Neural progenitor cell (in vitro differentiated cells): ENCODE measurements around the gene EPB41L3. TPM values are rescaled to one million over a fixed set of nuclear protein-coding genes. Genes with fewer than 3 reads are reported as not detected.

Source experiments
- DNase-seq: peaks from one replicate; pipeline ENCODE4 v3.0.0-alpha.2; 2016; ENCODE audit warnings: low spot score
- H2AFZ ChIP-seq: fragments of 200-600 bp; sonication (generic); replicated peaks from 2 replicates; pipeline ENCODE4 v1.6.1; 2016; ENCODE audit warnings: antibody characterized with exemption
- H3F3A ChIP-seq: fragments of 200-600 bp; sonication (generic); 2 replicates; pipeline ENCODE4 v1.6.1; 2016; ENCODE audit warnings: antibody characterized with exemption, low read depth
- H3K27ac ChIP-seq: fragments of 200-600 bp; sonication (generic); 2 replicates; pipeline ENCODE4 v1.5.1; 2016; ENCODE audit warnings: mild to moderate bottlenecking
- H3K27me3 ChIP-seq: fragments of 200-600 bp; sonication (generic); 2 replicates; pipeline ENCODE4 v1.6.1; 2016; ENCODE audit warnings: mild to moderate bottlenecking, moderate library complexity
- H3K36me3 ChIP-seq: fragments of 200-600 bp; sonication (generic); 2 replicates; pipeline ENCODE4 v1.5.1; 2016
- H3K4me1 ChIP-seq: fragments of 200-600 bp; sonication (generic); 2 replicates; pipeline ENCODE4 v1.6.1; 2016; ENCODE audit warnings: mixed run types
- H3K4me2 ChIP-seq: fragments of 200-600 bp; sonication (generic); 2 replicates; pipeline ENCODE4 v1.6.1; 2016
- H3K4me3 ChIP-seq: fragments of 200-600 bp; sonication (generic); 2 replicates; pipeline ENCODE4 v1.5.1; 2016
- H3K79me2 ChIP-seq: fragments of 200-600 bp; sonication (generic); 2 replicates; pipeline ENCODE4 v1.6.1; 2016; ENCODE audit warnings: low read depth
- H3K9ac ChIP-seq: fragments of 200-600 bp; sonication (generic); 2 replicates; pipeline ENCODE4 v1.6.1; 2016
- H3K9me3 ChIP-seq: fragments of 200-600 bp; sonication (generic); 2 replicates; pipeline ENCODE4 v1.5.1; 2016; ENCODE audit warnings: low read depth
- H4K20me1 ChIP-seq: fragments of 200-600 bp; sonication (generic); 2 replicates; pipeline ENCODE4 v1.6.1; 2016; ENCODE audit warnings: low read depth
- H3K27ac Mint-ChIP-seq: 3 replicates; pipeline ENCODE4 v1.8.0; 2021; ENCODE audit warnings: mixed read lengths
- H3K27me3 Mint-ChIP-seq: 2 replicates; pipeline ENCODE4 v1.8.0; 2022; ENCODE audit warnings: low read depth, mild to moderate bottlenecking, inconsistent platforms, moderate library complexity, mixed read lengths; ENCODE audit not compliant: insufficient read depth
- H3K36me3 Mint-ChIP-seq: 3 replicates; pipeline ENCODE4 v1.8.0; 2021; ENCODE audit warnings: mixed read lengths
- H3K4me1 Mint-ChIP-seq: 3 replicates; pipeline ENCODE4 v1.8.0; 2021; ENCODE audit warnings: mixed read lengths
- H3K4me3 Mint-ChIP-seq: 3 replicates; pipeline ENCODE4 v1.8.0; 2021; ENCODE audit warnings: mild to moderate bottlenecking, moderate library complexity, mixed read lengths
- H3K9me3 Mint-ChIP-seq: 3 replicates; pipeline ENCODE4 v1.8.0; 2020; ENCODE audit warnings: mixed read lengths
- CTCF ChIP-seq: fragments of 200-600 bp; sonication (generic); IDR thresholded peaks from 2 replicates; pipeline ENCODE4 v1.5.1; 2017; ENCODE audit warnings: antibody characterized with exemption, mild to moderate bottlenecking
- EZH2 ChIP-seq: fragments of 200-600 bp; sonication (generic); IDR thresholded peaks from 2 replicates; pipeline ENCODE4 v1.6.1; 2017; ENCODE audit warnings: antibody characterized with exemption, mild to moderate bottlenecking, moderate library complexity
- EZH2phosphoT487 ChIP-seq: fragments of 200-600 bp; sonication (generic); IDR thresholded peaks from 2 replicates; pipeline ENCODE4 v1.6.1; 2017; ENCODE audit warnings: antibody characterized with exemption
- total RNA-seq: library from RNA; depleted of rRNA; stranded (reverse); fragments of >200 nt; gene quantifications from 2 replicates; pipeline ENCODE4 v1.2.3, GENCODE V29; 2015; ENCODE audit warnings: low replicate concordance

The EPB41L3 gene
- total RNA-seq, 1 donor from 2014 or later: 8.6 TPM

- no peaks in the 10 kb centered on the region for H3K9me3 Mint-ChIP-seq
- TF ChIP-seq EZH2phosphoT487: no peak
Observed at GRCh38 chr18:5451871-5452270, 91.9 kb downstream of the EPB41L3 start.

DNA sequence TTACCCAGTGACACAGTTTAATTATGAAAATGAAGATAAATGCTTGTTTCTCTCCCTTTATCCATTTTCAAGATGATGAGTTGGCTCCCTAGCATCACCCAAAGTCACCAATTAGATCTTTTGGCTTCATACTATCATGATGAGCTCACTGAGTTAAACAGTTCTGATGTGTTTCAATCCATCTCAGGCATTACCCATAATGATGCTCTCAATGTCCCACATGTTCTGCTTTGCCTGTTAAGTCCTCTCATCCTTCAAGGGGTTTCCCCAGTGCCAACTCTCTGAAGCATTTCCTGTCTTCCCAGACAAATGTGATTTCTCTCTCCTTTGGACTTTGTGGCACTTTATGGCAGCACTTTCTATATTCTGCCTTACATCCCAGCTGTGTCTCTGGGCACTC lies 92.6 kb downstream of the EPB41L3 start:
- Mint-ChIP-seq H3K4me1 (peaks cover 6% of the 10 kb centered on the region), H3K4me3 (no peak overlapping the region), H3K27ac (no peak overlapping the region), H3K27me3 (no peaks in the 10 kb centered on the region), H3K36me3 (no peaks in the 10 kb centered on the region), H3K9me3 (no peaks in the 10 kb centered on the region)
- no peaks in the 10 kb centered on the region for H3K27me3 ChIP-seq
- TF ChIP-seq CTCF (no peak), EZH2 (no peak), EZH2phosphoT487 (no peak)
- no peaks in the 10 kb centered on the region for H3K9me3 ChIP-seq
- no peak for DNase-seq
- H3K27ac ChIP-seq: no peak overlapping the region
- H3K9ac ChIP-seq: no peak overlapping the region
- no peaks in the 10 kb centered on the region for H3K4me1 ChIP-seq
- no peaks in the 10 kb centered on the region for H3K36me3 ChIP-seq
- H3K4me2 ChIP-seq: no peak overlapping the region
- H3F3A ChIP-seq: no peaks in the 10 kb centered on the region
- no peak overlapping the region for H2AFZ ChIP-seq
- H3K4me3 ChIP-seq: no peak overlapping the region
- H3K79me2 ChIP-seq: no peaks in the 10 kb centered on the region
- no peaks in the 10 kb centered on the region for H4K20me1 ChIP-seq

More at GRCh38 chr18:5451871-5452270, 91.9 kb downstream of the EPB41L3 start:
- no peaks in the 10 kb centered on the region for H3K79me2 ChIP-seq
- H3K4me3 ChIP-seq: no peak overlapping the region
- no peak overlapping the region for H3K4me2 ChIP-seq
- peaks cover 2% of the 10 kb centered on the region for H3K4me1 ChIP-seq
- no peak for DNase-seq
- no peak overlapping the region for H3K27ac ChIP-seq
- Mint-ChIP-seq H3K4me1 (peaks cover 13% of the 10 kb centered on the region), H3K36me3 (no peaks in the 10 kb centered on the region), H3K4me3 (no peak overlapping the region), H3K27ac (no peak overlapping the region), H3K27me3 (no peaks in the 10 kb centered on the region)
- peaks cover 1% of the 10 kb centered on the region for H3F3A ChIP-seq
- no peaks in the 10 kb centered on the region for H4K20me1 ChIP-seq
- no peaks in the 10 kb centered on the region for H3K9me3 ChIP-seq
- H3K9ac ChIP-seq: no peak overlapping the region
- H2AFZ ChIP-seq: no peak overlapping the region
- H3K36me3 ChIP-seq: no peaks in the 10 kb centered on the region
- H3K27me3 ChIP-seq: no peaks in the 10 kb centered on the region

DNA sequence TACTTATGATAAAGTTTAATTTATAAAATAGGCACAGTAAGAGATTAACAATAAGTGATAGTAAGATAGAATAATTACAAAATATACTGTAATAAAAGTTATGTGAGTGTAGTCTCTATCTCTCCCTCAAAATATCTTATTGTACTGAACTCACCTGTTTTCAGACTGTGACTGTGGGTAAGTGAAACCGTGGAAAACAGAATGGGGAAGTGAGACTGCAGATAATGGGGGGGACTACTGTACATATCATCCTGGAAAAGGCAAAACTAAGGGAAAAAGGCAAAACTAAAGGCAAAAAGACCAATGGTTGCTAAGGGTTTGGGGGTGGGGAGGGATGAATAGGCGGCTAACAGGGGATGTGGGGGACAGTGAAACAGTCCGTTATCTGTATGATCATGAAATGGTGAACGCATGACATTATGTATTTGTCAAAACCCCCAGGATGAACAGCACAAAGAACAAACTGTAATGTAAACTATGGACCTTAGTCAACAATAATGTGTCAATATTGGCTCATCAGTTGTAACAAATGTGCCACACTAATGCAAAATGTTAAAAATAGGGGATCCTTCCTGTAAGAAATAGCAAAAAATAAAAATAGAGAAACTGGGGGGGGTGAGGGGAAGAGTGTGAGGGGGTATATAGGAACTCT lies 93.8 kb downstream of the EPB41L3 start:
- Mint-ChIP-seq H3K4me3 (no peak overlapping the region), H3K27ac (no peak overlapping the region), H3K9me3 (no peaks in the 10 kb centered on the region), H3K36me3 (no peaks in the 10 kb centered on the region), H3K4me1 (peaks cover 2% of the 10 kb centered on the region), H3K27me3 (peaks cover 4% of the 10 kb centered on the region)
- H4K20me1 ChIP-seq: no peaks in the 10 kb centered on the region
- no peak overlapping the region for H3K27ac ChIP-seq
- no peak for TF ChIP-seq EZH2
- no peak for TF ChIP-seq CTCF
- TF ChIP-seq EZH2phosphoT487: no peak
- no peak overlapping the region for H2AFZ ChIP-seq
- H3K79me2 ChIP-seq: no peaks in the 10 kb centered on the region
- H3F3A ChIP-seq: no peaks in the 10 kb centered on the region
- H3K4me1 ChIP-seq: no peaks in the 10 kb centered on the region
- no peak for DNase-seq
- no peaks in the 10 kb centered on the region for H3K27me3 ChIP-seq
- H3K9ac ChIP-seq: no peak overlapping the region
- H3K4me2 ChIP-seq: no peak overlapping the region
- no peaks in the 10 kb centered on the region for H3K36me3 ChIP-seq
- no peaks in the 10 kb centered on the region for H3K9me3 ChIP-seq
- H3K4me3 ChIP-seq: no peak overlapping the region

DNA sequence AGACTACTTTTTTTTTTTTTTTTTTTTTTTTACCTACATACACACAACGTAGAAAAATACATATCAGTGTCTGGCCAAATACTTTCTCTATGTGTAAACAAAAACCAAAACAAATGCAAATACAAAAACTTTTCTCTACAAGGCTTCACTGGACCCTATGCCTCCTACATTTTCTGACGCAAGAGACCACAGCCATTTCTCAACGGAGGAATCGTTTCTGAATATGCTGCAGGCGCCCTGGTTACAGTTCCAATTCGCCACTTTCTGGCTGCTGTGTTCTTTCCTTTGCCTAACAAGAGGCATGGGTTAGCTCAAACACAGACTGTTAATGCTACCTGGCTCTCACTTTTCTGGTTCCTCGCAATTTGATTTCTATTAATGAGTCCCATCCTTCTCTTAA lies 96.4 kb downstream of the EPB41L3 start:
- Mint-ChIP-seq H3K4me1 (no peaks in the 10 kb centered on the region), H3K27ac (no peak overlapping the region), H3K36me3 (no peaks in the 10 kb centered on the region), H3K9me3 (no peaks in the 10 kb centered on the region), H3K4me3 (no peak overlapping the region), H3K27me3 (peaks cover 4% of the 10 kb centered on the region)
- TF ChIP-seq EZH2phosphoT487 (no peak), CTCF (no peak)
- Histone ChIP-seq H3K4me2 (no peak overlapping the region), H3K9ac (no peak overlapping the region), H3K4me1 (no peaks in the 10 kb centered on the region), H3K79me2 (no peaks in the 10 kb centered on the region), H3K4me3 (no peak overlapping the region), H2AFZ (no peak overlapping the region), H3F3A (no peaks in the 10 kb centered on the region), H4K20me1 (no peaks in the 10 kb centered on the region), H3K27ac (no peak overlapping the region), H3K27me3 (no peaks in the 10 kb centered on the region), H3K36me3 (no peaks in the 10 kb centered on the region), H3K9me3 (no peaks in the 10 kb centered on the region)
- no peak for DNase-seq
